BLaER1 (cell line): Measurements from ENCODE around the gene ATXN7L1.
"Not testable (repeated sequence)": the region's sequence is repeated elsewhere in the genome, so short reads cannot be mapped to it uniquely, and the experiment has no call there.

Source experiments
- H3K27ac ChIP-seq: shearing (Covaris generic); formaldehyde crosslinking; 2 replicates; pipeline ENCODE4 v1.8.1; 2022
- H3K27me3 ChIP-seq: shearing (Covaris generic); formaldehyde crosslinking; 2 replicates; pipeline ENCODE4 v1.8.1; 2022
- H3K36me3 ChIP-seq: shearing (Covaris generic); formaldehyde crosslinking; 2 replicates; pipeline ENCODE4 v1.8.1; 2022
- H3K4me1 ChIP-seq: shearing (Covaris generic); formaldehyde crosslinking; 2 replicates; pipeline ENCODE4 v1.8.1; 2022
- H3K4me2 ChIP-seq: shearing (Covaris generic); formaldehyde crosslinking; 2 replicates; pipeline ENCODE4 v1.8.1; 2022
- H3K4me3 ChIP-seq: shearing (Covaris generic); formaldehyde crosslinking; 2 replicates; pipeline ENCODE4 v1.8.1; 2022
- H3K9ac ChIP-seq: shearing (Covaris generic); formaldehyde crosslinking; 2 replicates; pipeline ENCODE4 v1.8.1; 2022
- H3K9me3 ChIP-seq: shearing (Covaris generic); formaldehyde crosslinking; 2 replicates; pipeline ENCODE4 v1.8.1; 2022
- H4K20me1 ChIP-seq: shearing (Covaris generic); formaldehyde crosslinking; 2 replicates; pipeline ENCODE4 v1.8.1; 2022
- Cebpa-rat ChIP-seq: shearing (Covaris generic); IDR thresholded peaks from 2 replicates; pipeline ENCODE4 v1.8.1; 2022

Gene ATXN7L1

DNA sequence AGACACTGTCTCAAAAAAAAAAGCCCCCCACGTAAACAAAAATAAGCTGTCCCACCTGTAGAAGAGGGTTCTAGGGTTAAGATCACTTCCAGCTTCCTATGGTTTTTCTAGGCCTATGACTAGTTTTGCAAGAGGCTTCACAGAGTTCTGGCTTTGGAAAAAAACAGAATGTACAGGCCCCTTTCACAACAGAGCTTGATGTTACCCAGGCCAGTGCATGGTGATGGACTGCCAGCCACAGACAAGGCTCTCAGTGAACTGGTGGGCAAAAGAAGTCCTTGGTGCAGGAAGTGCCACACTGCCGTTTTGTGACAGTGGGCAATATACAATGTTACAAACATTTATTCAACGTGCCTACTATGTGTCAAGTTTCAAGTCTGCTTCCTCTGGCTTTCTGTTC is 276.8 kb downstream of the ATXN7L1 start:
- TF ChIP-seq Cebpa-rat, result no peak
- Histone ChIP-seq H3K9ac (no peak overlapping the region), H3K9me3 (no peaks in the 10 kb centered on the region), H3K27me3 (no peaks in the 10 kb centered on the region), H3K4me1 (no peaks in the 10 kb centered on the region), H4K20me1 (no peaks in the 10 kb centered on the region), H3K27ac (no peak overlapping the region), H3K4me3 (no peak overlapping the region), H3K4me2 (no peak overlapping the region), H3K36me3 (no peaks in the 10 kb centered on the region)

DNA sequence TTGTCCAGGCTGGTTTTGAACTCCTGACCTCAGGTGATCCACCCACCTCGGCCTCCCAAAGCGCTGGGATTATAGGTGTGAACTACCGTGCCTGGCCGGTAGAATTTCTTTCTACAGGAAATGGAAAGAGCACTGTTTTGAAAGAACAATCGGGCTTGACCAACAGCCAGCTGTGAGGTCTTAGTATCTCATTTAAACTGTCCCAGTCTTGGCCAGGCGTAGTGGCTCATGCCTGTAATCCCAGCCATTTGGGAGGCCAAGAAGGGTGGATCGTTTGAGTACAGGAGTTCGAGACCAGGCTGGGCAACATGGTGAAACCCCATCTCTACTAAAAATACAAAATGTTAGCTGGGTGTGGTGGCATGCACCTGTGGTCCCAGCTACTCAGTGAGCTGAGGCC is 277.3 kb downstream of the ATXN7L1 start:
- H3K4me1 ChIP-seq, H3K27ac ChIP-seq, H3K36me3 ChIP-seq, H3K27me3 ChIP-seq, H4K20me1 ChIP-seq, H3K9me3 ChIP-seq, H3K4me3 ChIP-seq, H3K4me2 ChIP-seq, H3K9ac ChIP-seq: not testable (repeated sequence)

DNA sequence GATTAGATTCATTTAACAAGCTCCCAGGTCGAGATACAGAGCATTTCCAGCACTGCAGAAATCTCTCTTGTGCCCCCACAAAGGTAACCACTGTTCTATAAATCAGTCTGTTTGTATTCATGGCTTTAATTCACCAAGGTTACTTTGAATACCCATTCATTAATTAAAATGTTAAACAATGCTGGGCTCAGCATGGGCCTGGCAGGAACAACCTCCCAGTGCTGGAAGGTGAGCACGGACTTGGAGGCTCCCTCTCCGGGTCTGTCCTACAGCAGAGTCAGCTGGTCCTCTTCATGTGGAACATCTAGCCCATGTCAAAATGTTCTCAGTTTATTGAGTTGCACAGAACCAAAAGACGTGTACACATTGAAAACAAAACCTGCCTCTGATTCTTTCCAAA is 279.5 kb downstream of the ATXN7L1 start:
- Histone ChIP-seq H3K36me3 (no peaks in the 10 kb centered on the region), H3K27me3 (no peaks in the 10 kb centered on the region), H4K20me1 (no peaks in the 10 kb centered on the region), H3K9ac (no peak overlapping the region), H3K4me2 (no peak overlapping the region), H3K4me3 (no peak overlapping the region), H3K9me3 (no peaks in the 10 kb centered on the region), H3K4me1 (no peaks in the 10 kb centered on the region), H3K27ac (no peak overlapping the region)
- no peak for TF ChIP-seq Cebpa-rat

DNA sequence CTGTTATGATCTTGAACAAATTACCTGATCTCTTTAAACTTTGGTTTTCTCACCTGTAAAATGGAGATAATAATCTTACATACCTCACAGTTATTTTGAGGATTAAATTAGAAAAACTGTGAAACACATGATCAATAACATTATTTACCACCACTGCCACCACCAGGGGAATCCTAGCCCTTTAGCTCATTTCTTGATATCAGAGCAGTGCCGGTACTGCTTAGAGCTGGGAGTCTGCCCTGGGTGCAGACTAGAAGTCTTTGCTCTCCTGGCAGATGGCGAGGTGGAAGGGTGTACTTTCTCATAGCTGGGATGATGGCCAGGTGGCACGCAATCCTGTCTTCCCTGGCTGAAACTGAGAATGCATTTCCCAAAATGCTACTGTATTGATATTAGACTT is 282.4 kb downstream of the ATXN7L1 start:
- H3K9ac ChIP-seq, result no peak overlapping the region
- H3K27me3 ChIP-seq, result no peaks in the 10 kb centered on the region
- H3K4me2 ChIP-seq, result no peak overlapping the region
- peaks cover 3% of the 10 kb centered on the region for H3K4me1 ChIP-seq
- H4K20me1 ChIP-seq, result no peaks in the 10 kb centered on the region
- H3K27ac ChIP-seq, result no peak overlapping the region
- no peak for TF ChIP-seq Cebpa-rat
- no peaks in the 10 kb centered on the region for H3K9me3 ChIP-seq
- no peak overlapping the region for H3K4me3 ChIP-seq
- H3K36me3 ChIP-seq, result no peaks in the 10 kb centered on the region

DNA sequence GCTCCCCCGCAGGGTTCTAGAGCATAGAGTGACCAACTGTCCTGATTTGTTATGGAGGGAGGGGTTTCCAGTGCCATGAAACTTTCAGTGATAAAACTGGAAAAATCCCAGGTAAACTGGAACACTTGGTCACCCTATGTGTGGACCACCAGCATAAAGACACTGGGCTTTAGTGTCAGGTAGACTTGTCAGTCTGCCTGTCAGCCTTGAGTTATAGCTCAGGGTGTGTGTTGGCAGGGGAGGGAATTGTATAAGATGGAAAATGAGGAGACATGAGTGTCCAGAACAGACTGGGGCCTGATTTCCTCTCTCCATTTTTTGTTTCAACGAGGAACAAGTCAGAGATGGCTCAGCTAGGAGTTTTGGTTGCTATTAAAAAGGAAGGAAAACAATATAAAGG is 284.9 kb downstream of the ATXN7L1 start:
- Histone ChIP-seq H3K4me2 (no peak overlapping the region), H4K20me1 (no peaks in the 10 kb centered on the region), H3K4me1 (peaks cover 28% of the 10 kb centered on the region), H3K36me3 (no peaks in the 10 kb centered on the region), H3K27me3 (no peaks in the 10 kb centered on the region), H3K27ac (no peak overlapping the region), H3K4me3 (no peak overlapping the region), H3K9me3 (no peaks in the 10 kb centered on the region), H3K9ac (no peak overlapping the region)
- TF ChIP-seq Cebpa-rat, result no peak

DNA sequence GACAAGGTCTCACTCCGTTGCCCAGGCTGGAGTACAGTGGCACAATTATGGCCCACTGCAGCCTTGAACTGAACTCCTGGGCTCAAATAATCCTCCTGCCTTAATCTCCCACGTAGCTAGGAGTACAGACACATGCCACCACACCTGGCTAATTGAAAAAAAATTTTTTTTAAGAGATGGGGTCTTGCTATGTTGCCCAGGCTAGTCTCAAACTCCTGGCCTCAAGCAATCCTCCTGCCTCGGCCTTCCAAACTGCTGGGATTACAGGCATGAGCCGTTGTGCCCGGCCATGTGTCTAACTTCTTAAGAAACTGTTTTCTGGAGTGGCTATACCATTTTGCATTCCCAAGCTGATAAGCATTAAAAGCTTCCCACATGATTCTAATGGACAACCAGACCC is 285.6 kb downstream of the ATXN7L1 start:
- H3K4me1 ChIP-seq, result peaks cover 33% of the 10 kb centered on the region
- H3K27me3 ChIP-seq, result no peaks in the 10 kb centered on the region
- no peaks in the 10 kb centered on the region for H3K9me3 ChIP-seq
- H3K4me2 ChIP-seq, result no peak overlapping the region
- H3K4me3 ChIP-seq, result no peak overlapping the region
- no peaks in the 10 kb centered on the region for H3K36me3 ChIP-seq
- H3K27ac ChIP-seq, result no peak overlapping the region
- TF ChIP-seq Cebpa-rat, result no peak
- H3K9ac ChIP-seq, result no peak overlapping the region
- no peaks in the 10 kb centered on the region for H4K20me1 ChIP-seq

DNA sequence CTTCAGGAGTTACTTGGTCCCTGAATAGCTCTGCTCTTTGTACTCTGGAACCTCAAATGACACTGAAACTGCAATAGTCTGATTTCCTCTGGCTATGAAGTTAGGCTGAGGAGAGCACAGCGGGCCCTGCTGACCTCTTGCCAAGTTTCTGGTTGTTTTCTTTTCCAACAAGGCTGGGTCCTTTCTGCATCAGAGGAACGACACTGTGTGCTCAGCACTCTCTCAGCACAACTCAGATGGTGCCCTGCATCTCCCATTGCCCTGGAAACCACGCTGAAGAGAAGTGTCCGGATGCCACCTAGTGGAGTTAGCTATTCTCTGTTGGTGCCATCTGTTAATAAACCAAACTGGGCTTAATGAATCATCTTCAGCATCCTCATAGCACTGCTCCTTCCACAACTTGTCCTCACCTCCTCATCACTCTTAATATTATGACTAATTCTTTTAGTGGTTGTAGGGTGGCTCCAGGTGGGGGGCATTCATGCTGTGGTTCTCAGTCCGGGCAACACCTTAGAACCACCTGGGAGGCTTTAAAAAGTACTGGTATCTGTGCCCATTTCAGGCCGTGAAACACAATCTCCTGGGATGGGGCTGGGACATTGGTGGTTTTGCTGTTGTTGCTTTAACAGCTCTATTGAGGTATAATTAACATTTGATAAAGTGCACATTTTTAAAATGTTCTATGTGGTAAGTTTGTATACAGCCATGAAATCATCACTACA is 286.9 kb downstream of the ATXN7L1 start:
- Histone ChIP-seq H3K36me3 (no peaks in the 10 kb centered on the region), H3K27me3 (no peaks in the 10 kb centered on the region), H3K4me2 (0 out of 2 replicates have a peak overlapping the region, but pooled peaks have one; percentile 12), H3K9me3 (peaks cover 8% of the 10 kb centered on the region), H4K20me1 (no peaks in the 10 kb centered on the region), H3K4me3 (no peak overlapping the region), H3K9ac (no peak overlapping the region), H3K4me1 (peaks cover 33% of the 10 kb centered on the region), H3K27ac (no peak overlapping the region)
- TF ChIP-seq Cebpa-rat, result no peak

DNA sequence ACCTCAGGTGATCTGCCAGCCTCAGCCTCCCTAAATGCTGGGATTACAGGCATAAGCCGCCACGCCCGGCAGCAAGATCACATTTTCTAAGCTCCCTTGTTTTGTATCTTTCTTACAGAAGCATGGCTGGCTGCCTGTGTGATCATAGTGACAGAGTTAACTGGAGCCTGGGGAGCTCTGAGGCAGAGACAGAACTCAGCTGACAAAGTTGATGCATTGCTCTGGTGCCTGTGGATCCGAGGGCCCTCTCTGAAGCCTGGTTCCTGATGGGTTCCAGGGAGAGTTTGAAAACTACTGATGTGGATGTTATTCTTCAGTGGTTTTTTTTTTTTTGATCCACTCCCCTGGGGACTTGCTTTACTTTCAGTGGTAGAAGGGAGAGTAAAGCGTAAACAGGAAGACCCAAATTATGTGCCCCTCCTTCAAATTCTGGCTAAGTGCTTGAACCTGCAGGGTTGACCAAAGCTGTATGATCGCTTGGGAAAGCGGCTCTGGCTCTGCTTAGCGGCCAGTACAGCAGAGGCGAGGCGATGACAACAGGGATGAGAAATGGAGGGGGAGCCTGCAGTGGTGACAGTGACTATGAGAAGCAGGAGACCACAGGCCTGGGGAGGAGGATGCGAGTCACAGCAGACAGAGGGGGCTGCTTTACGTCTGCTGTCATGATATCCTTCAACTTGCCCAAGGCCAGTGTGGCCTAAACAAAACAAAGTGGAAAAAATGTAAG is 288.3 kb downstream of the ATXN7L1 start:
- Histone ChIP-seq H3K4me2 (peak overlapping the region; percentile 72), H4K20me1 (no peaks in the 10 kb centered on the region), H3K27ac (peak overlapping the region; percentile 39; the same call in 1 of the 2 replicates), H3K36me3 (no peaks in the 10 kb centered on the region), H3K9ac (no peak overlapping the region), H3K4me1 (peaks cover 33% of the 10 kb centered on the region), H3K9me3 (peaks cover 22% of the 10 kb centered on the region), H3K4me3 (no peak overlapping the region), H3K27me3 (no peaks in the 10 kb centered on the region)
- no peak for TF ChIP-seq Cebpa-rat

DNA sequence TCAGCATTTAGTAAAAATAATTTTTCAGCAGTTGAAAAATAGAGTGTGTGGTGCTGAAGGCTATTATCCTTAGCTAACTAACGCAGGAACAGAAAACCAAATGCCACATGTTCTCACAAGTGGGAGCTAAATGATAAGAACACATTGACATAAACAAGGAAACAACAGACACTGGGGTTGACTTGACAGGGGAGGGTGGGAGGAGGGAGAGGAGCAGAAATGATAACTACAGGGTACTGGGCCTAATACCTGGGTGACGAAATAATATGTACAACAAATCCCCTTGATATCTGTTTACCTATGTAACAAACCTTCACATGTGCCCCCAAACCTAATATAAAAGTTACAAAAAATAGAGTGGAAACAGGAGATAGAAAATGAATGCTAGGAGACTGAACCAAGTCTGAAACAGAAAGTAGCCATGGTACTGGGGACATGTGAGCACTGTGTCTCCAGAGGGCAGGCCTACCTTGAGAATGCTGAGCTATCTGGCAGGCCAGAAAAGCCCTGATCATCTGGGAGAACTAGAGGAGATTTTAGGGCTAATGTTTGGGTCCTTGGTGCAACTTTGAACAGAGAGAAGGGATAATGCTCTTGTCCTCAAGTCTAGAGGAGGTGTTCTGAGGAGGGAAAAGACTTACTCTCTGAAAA is 290.4 kb downstream of the ATXN7L1 start:
- Histone ChIP-seq H3K4me2 (no peak overlapping the region), H3K4me1 (peaks cover 33% of the 10 kb centered on the region), H3K27ac (no peak overlapping the region), H3K36me3 (no peaks in the 10 kb centered on the region), H3K4me3 (no peak overlapping the region), H4K20me1 (no peaks in the 10 kb centered on the region), H3K9ac (no peak overlapping the region), H3K9me3 (peaks cover 40% of the 10 kb centered on the region), H3K27me3 (no peaks in the 10 kb centered on the region)
- TF ChIP-seq Cebpa-rat, result no peak

DNA sequence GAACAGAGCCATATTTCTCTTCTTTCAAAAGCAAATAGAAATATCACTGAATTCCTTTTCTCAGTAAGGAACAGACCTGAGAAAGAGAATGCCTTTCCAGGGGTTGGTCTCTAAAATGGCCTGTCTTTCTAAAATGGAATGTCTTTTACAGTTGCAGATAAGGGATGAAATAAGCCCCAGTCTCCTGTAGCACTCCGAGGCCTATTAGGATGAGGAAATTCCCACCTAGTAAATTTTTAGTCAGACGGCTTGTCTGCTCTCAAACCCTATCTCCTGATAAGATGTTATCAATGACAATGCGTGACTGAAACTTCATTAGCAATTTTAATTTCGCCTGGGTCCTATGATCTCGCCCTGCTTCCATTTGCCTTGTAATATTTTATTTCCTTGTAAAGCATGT is 292.2 kb downstream of the ATXN7L1 start:
- Histone ChIP-seq H3K4me3 (no peak overlapping the region), H3K27me3 (no peaks in the 10 kb centered on the region), H4K20me1 (no peaks in the 10 kb centered on the region), H3K27ac (no peak overlapping the region), H3K9me3 (peaks cover 43% of the 10 kb centered on the region), H3K4me2 (no peak overlapping the region), H3K4me1 (peaks cover 31% of the 10 kb centered on the region), H3K9ac (no peak overlapping the region), H3K36me3 (no peaks in the 10 kb centered on the region)
- TF ChIP-seq Cebpa-rat, result no peak
